ENCODE results near the gene KAZN.
"Not testable (repeated sequence)": the region's sequence is repeated elsewhere in the genome, so short reads cannot be mapped to it uniquely, and the experiment has no call there.

- not testable (repeated sequence) for TF ChIP-seq CTCF, POLR2A, EP300 (IDR thresholded peaks at IDR 0.05)
Measured at GRCh38 chr1:15040685-15041084, 442.2 kb downstream of the KAZN start.
